Karpas-422 (cell line): ENCODE measurements around the gene PTPRD. TPM values are rescaled to one million over a fixed set of nuclear protein-coding genes. Genes with fewer than 3 reads are reported as not detected.

Experiments
- DNase-seq: peaks from one replicate; pipeline ENCODE4 v3.0.0-alpha.2; 2015
- H2AFZ ChIP-seq: fragments of 200-600 bp; sonication (generic); 2 replicates; pipeline ENCODE4 v1.6.1; 2014; ENCODE audit warnings: antibody characterized with exemption, low read length, mixed read lengths
- H3K27ac ChIP-seq: fragments of 200-600 bp; sonication (generic); 2 replicates; pipeline ENCODE4 v1.5.1; 2014; ENCODE audit warnings: mild to moderate bottlenecking, low read length, moderate library complexity
- H3K27me3 ChIP-seq: fragments of 200-600 bp; sonication (generic); 2 replicates; pipeline ENCODE4 v1.6.1; 2014; ENCODE audit warnings: low read length, mixed read lengths
- H3K36me3 ChIP-seq: fragments of 200-600 bp; sonication (generic); 2 replicates; pipeline ENCODE4 v1.6.1; 2014; ENCODE audit warnings: low read length, mixed read lengths; ENCODE audit not compliant: insufficient read depth
- H3K4me1 ChIP-seq: fragments of 200-600 bp; sonication (generic); 2 replicates; pipeline ENCODE4 v1.6.1; 2014; ENCODE audit warnings: mild to moderate bottlenecking, low read length, mixed read lengths
- H3K4me2 ChIP-seq: fragments of 200-600 bp; sonication (generic); 2 replicates; pipeline ENCODE4 v1.6.1; 2014; ENCODE audit warnings: low read length, low read depth, mild to moderate bottlenecking; ENCODE audit not compliant: poor library complexity, severe bottlenecking
- H3K4me3 ChIP-seq: fragments of 200-600 bp; sonication (generic); 2 replicates; pipeline ENCODE4 v1.5.1; 2014; ENCODE audit warnings: mild to moderate bottlenecking, antibody characterized with exemption, low read length, mixed read lengths
- H3K79me2 ChIP-seq: fragments of 200-600 bp; sonication (generic); 2 replicates; pipeline ENCODE4 v1.6.1; 2014; ENCODE audit warnings: mild to moderate bottlenecking, low read length, mixed read lengths
- H3K9ac ChIP-seq: fragments of 200-600 bp; sonication (generic); 2 replicates; pipeline ENCODE4 v1.6.0; 2014; ENCODE audit warnings: low read length
- H3K9me2 ChIP-seq: fragments of 200-600 bp; sonication (generic), shearing (Covaris generic); replicated peaks from 2 replicates; pipeline ENCODE4 v1.6.0; 2014; ENCODE audit warnings: mild to moderate bottlenecking, low read length, moderate library complexity; ENCODE audit not compliant: insufficient read depth
- H3K9me3 ChIP-seq: fragments of 300-700, 200-600 bp; sonication (generic); 2 replicates; pipeline ENCODE4 v1.6.1; 2014; ENCODE audit warnings: low read length, mixed read lengths
- H4K20me1 ChIP-seq: fragments of 200-600 bp; sonication (generic); 2 replicates; pipeline ENCODE4 v1.6.1; 2014; ENCODE audit warnings: mild to moderate bottlenecking, antibody characterized with exemption, low read length, low read depth; ENCODE audit not compliant: insufficient read depth
- total RNA-seq: library from RNA; depleted of rRNA; stranded (reverse); fragments of >200 nt; shearing (Covaris generic); gene quantifications from 2 replicates; pipeline ENCODE4 v1.2.3, GENCODE V29; 2014; ENCODE audit warnings: low replicate concordance

Gene PTPRD
- total RNA-seq, 1 experiment from 2014 or later: 0.63 TPM

DNA sequence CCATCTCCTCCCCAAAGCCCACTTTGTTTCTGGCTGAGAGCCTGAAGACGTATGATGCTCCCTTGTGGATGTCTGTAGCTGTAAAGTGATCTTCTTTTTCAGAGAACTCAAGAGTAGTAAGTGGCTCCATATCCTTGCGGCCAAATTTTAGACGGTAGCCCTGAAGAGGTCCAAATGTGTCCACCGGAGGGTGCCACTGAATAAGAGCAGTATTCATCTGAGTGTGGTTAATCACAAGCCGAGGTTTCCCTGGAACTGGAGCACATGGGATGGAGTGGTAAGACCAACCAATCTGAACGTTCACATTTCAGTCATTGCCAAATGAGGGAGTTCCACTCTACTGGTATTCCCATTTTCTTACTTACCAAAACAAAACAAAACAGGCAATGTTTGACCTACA, 2126.7 kb downstream of the PTPRD start:
- DNase-seq: peak; percentile 42
- Histone ChIP-seq H3K4me3 (no peak overlapping the region), H3K27ac (no peak overlapping the region), H3K9me2 (no peaks in the 10 kb centered on the region), H3K9ac (no peak overlapping the region), H4K20me1 (no peaks in the 10 kb centered on the region), H3K9me3 (peaks cover 31% of the 10 kb centered on the region), H3K4me1 (no peaks in the 10 kb centered on the region), H3K4me2 (no peak overlapping the region), H2AFZ (no peak overlapping the region), H3K79me2 (no peaks in the 10 kb centered on the region), H3K27me3 (no peaks in the 10 kb centered on the region), H3K36me3 (no peaks in the 10 kb centered on the region)

DNA sequence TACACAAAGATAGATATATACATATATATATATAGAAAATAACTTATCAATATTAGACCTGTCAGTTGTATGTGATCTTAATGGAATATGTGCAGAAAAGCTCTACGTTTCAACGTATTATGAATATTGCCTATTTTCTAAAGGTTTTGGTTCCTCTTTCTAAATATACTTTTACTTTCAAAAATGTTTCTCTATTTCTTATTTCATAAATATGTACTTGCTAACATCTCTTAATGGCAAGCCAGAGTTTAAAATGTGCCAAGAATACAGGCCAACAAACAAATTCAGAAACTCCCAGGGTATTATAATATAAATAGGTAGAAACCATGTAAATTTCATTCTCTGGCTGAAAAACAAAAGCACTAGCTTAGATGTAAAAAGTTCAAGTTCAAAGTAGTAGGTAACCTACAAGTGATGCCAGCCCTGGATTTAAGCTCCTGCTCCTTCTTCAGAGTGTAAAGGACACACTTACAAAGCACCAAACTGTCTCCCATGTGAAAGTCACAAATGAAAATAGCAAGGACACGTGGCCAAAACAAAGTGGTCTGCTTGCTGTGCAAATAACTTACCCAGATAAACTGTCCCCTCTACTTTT, 2128.1 kb downstream of the PTPRD start:
- peaks cover 28% of the 10 kb centered on the region for H3K9me3 ChIP-seq
- no peaks in the 10 kb centered on the region for H3K9me2 ChIP-seq
- H3K4me2 ChIP-seq: no peak overlapping the region
- H3K4me3 ChIP-seq: no peak overlapping the region
- H2AFZ ChIP-seq: no peak overlapping the region
- no peaks in the 10 kb centered on the region for H3K79me2 ChIP-seq
- no peaks in the 10 kb centered on the region for H3K27me3 ChIP-seq
- no peak for DNase-seq
- no peaks in the 10 kb centered on the region for H3K36me3 ChIP-seq
- H3K4me1 ChIP-seq: no peaks in the 10 kb centered on the region
- no peak overlapping the region for H3K27ac ChIP-seq
- H3K9ac ChIP-seq: no peak overlapping the region
- H4K20me1 ChIP-seq: no peaks in the 10 kb centered on the region

DNA sequence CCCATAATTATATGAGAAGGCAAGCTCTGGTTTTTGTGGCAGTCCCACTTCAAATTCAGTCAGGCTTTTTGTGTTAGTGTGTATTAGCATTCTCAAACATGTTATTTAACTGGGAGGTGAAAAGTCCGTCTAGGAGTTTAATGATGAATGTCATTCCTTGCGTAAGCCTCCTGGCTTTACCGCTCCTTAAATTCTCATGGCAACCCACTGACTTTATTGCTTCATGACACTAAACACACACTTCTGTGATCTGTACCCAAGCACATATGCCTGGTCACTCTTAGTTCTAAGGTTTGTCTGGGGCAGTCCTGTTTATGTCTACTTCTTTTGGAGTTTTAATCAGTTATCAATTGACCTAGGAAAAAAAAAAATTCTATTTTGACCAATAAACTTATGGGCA, 2135.4 kb downstream of the PTPRD start:
- Histone ChIP-seq H2AFZ (no peak overlapping the region), H3K4me1 (no peaks in the 10 kb centered on the region), H3K9ac (no peak overlapping the region), H3K9me2 (no peaks in the 10 kb centered on the region), H3K27me3 (no peaks in the 10 kb centered on the region), H3K27ac (no peak overlapping the region), H4K20me1 (no peaks in the 10 kb centered on the region), H3K4me3 (no peak overlapping the region), H3K36me3 (no peaks in the 10 kb centered on the region), H3K79me2 (no peaks in the 10 kb centered on the region), H3K4me2 (no peak overlapping the region), H3K9me3 (peaks cover 7% of the 10 kb centered on the region)
- no peak for DNase-seq

DNA sequence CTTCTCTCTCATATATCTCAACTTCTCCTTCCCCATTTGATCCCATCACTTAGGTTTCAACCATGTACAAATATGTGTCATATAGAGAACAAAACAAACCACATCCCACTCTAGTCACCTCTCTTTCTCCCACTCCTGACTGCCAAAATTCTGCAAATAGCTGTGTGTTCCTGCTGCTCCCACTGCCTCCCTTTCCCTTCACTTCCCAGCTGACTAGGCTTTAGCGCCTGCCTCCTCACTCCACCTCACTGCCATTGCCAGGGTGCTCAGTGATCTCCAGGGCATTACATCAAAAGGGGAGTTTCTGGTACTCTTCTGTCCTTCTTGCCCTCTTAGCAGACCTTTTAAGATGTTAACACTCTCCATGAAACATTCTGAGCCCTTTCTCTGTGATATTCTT, 2137.9 kb downstream of the PTPRD start:
- H3K4me1 ChIP-seq: no peaks in the 10 kb centered on the region
- H3K27me3 ChIP-seq: no peaks in the 10 kb centered on the region
- peaks cover 9% of the 10 kb centered on the region for H3K9me3 ChIP-seq

DNA sequence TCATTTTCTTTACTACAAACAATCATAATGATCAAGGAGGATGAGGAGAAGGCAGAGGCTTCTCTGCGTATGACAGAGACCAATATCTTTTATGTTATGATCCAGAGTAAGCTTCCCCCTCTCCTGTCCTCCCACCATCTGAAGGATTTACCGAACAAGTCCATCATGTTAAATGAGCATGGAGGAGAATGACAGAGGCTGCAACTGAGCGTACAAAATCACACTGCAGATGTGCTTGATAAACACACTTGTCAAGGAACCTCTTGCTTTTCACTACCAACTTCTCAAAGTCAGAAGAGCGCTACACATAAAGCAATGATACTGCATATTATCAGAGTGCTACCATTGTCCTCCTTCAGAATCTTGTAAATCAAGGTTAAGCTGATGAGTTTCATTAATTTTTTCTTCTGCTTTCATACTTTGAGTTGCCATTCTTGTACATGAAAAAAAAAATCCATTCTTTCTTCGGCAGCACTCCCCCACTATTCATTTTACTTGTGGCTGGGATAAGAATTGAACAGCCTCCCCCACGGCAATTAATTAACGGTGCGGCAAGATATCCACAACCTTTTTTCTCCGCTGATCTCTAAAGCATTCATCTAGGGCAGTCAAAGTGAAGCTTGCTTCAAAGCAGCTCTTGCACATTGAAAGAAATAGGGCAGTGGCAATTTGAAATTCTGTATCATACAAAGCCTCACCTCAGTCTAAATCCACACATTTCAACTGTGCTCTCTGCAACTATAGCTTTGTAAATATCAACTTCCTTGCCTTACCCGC, 2139.4 kb downstream of the PTPRD start:
- Histone ChIP-seq H3K4me1 (no peaks in the 10 kb centered on the region), H2AFZ (no peak overlapping the region), H3K4me3 (no peak overlapping the region), H3K36me3 (no peaks in the 10 kb centered on the region), H3K9me2 (no peaks in the 10 kb centered on the region), H4K20me1 (no peaks in the 10 kb centered on the region), H3K4me2 (no peak overlapping the region), H3K79me2 (no peaks in the 10 kb centered on the region), H3K27me3 (no peaks in the 10 kb centered on the region), H3K9me3 (peaks cover 9% of the 10 kb centered on the region), H3K27ac (no peak overlapping the region), H3K9ac (no peak overlapping the region)
- DNase-seq: no peak

More for the DNA sequence above, 2137.9 kb downstream of the PTPRD start:
- Histone ChIP-seq H4K20me1 (no peaks in the 10 kb centered on the region), H2AFZ (no peak overlapping the region), H3K9me2 (no peaks in the 10 kb centered on the region), H3K27ac (no peak overlapping the region), H3K9ac (no peak overlapping the region), H3K4me3 (no peak overlapping the region), H3K79me2 (no peaks in the 10 kb centered on the region), H3K36me3 (no peaks in the 10 kb centered on the region), H3K4me2 (no peak overlapping the region)
- no peak for DNase-seq

DNA sequence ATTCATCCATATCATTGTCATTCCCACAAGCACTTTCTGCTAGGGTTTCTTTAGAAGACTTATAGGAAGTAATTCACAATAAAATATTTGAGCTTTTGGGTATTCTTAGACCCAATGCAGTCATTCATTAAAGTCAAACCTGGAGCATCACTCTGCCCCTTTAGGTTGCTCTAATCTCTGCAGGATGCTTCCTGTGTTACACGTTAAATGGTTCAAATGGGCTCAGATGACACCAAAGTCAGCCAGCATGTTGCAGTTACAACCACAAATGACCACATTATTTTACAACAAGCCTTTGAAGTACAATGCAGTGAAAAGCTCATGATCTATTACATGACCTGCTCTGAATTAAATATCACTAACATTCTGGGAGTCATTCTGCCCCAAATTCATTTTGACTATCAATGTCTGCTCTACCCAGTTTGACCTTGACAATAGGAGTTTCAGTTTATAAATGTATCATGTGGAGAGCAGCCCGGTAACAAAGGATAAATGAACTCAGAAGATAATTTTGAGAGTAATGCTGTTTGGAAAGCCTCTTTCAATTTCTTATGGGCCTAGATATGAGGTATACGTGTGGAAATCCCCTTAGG, 2144.7 kb downstream of the PTPRD start:
- Histone ChIP-seq H4K20me1 (no peaks in the 10 kb centered on the region), H3K9me3 (peaks cover 8% of the 10 kb centered on the region), H2AFZ (no peak overlapping the region), H3K36me3 (no peaks in the 10 kb centered on the region), H3K79me2 (no peaks in the 10 kb centered on the region), H3K4me3 (no peak overlapping the region), H3K27ac (no peak overlapping the region), H3K4me2 (no peak overlapping the region), H3K4me1 (no peaks in the 10 kb centered on the region), H3K9me2 (no peaks in the 10 kb centered on the region), H3K27me3 (no peaks in the 10 kb centered on the region), H3K9ac (no peak overlapping the region)
- DNase-seq: no peak

DNA sequence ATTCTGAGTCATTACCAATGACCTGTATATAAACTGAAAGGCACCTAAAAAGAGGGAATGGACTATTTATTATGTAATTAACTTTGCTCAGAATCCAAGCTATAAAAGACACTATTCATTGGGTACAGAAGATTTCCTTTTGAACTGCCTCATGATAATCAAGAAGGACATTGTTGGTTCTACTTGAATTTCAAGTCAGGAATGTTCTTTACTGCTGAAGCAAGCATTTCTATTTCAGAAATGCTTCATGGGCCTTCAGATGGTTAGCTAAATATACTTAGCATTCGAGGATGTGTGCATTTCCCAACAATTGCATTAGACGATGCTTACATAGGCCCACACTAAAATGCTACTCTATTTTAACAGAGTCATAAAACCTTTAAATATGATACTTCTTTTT, 2155.0 kb downstream of the PTPRD start:
- H3K9ac ChIP-seq: no peak overlapping the region
- peaks cover 9% of the 10 kb centered on the region for H3K9me3 ChIP-seq
- H3K9me2 ChIP-seq: no peaks in the 10 kb centered on the region
- H3K27ac ChIP-seq: no peak overlapping the region
- no peak overlapping the region for H2AFZ ChIP-seq
- H3K4me3 ChIP-seq: no peak overlapping the region
- H3K27me3 ChIP-seq: no peaks in the 10 kb centered on the region
- H3K36me3 ChIP-seq: no peaks in the 10 kb centered on the region
- DNase-seq: no peak
- H4K20me1 ChIP-seq: no peaks in the 10 kb centered on the region
- no peaks in the 10 kb centered on the region for H3K4me1 ChIP-seq
- H3K4me2 ChIP-seq: no peak overlapping the region
- H3K79me2 ChIP-seq: no peaks in the 10 kb centered on the region

DNA sequence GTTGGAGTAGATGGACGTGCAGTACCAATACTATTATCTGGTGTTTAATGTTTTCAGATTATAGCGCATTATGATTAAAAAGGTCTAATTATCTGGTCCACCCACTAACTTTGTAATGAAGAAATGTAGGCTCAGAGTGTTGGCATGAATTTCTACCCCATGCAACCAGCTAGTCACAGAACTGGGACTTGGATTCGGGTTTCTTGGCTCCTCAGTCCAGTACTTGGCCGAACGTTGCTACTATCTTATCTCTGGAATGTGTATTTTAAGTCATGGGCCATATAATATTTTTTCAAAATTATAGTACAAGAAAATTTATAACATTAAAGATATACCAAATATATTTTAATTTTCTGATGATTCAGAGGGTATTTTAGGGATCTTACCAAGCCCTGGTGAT, 2155.7 kb downstream of the PTPRD start:
- Histone ChIP-seq H3K4me2 (no peak overlapping the region), H3K9me3 (peaks cover 9% of the 10 kb centered on the region), H3K27ac (no peak overlapping the region), H3K79me2 (no peaks in the 10 kb centered on the region), H2AFZ (no peak overlapping the region), H3K36me3 (no peaks in the 10 kb centered on the region), H3K9ac (no peak overlapping the region), H3K27me3 (no peaks in the 10 kb centered on the region), H3K4me3 (no peak overlapping the region), H3K9me2 (no peaks in the 10 kb centered on the region), H4K20me1 (no peaks in the 10 kb centered on the region), H3K4me1 (no peaks in the 10 kb centered on the region)
- no peak for DNase-seq
